ENCODE results near the gene CD207.

Gene CD207

DNA sequence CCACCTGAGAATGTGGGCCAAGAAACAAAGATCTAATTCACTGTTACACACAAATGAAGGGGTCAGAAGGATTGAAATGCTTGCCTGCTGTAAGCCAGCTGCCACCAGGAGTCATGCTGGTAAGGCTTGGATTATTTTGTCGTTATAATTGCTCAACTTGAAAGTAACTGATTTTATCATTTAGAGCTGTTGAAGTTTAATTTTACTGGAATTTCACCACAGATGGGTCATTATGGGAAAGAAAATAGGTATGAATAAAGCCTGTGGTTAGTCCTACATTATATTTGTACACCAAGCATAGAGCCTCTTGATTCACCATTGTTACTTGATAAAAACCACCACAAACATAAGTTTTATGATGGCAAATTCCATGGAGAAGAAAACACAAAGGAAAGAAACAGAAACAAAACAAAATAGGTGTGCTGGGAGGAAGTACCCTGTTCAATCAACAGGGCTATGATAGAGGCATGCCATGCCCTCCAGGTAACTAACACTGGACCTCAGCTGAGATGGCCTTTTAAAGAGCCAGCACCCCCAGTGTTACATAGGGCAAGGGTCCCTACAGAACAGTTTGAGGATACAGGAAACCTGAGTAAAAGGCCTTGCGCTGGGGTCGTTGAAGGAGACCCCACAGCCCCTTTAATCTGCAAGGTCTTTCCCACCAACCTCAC lies 18.2 kb downstream of the CD207 start:
- H3K36me3 ChIP-seq: no peaks in the 10 kb centered on the region
- no peak for DNase-seq
- no peak overlapping the region for H3K4me3 ChIP-seq (ENCODE audit: low read depth, low read length)
- no peak overlapping the region for H3K27ac ChIP-seq
- TF ChIP-seq, protein P1, sequence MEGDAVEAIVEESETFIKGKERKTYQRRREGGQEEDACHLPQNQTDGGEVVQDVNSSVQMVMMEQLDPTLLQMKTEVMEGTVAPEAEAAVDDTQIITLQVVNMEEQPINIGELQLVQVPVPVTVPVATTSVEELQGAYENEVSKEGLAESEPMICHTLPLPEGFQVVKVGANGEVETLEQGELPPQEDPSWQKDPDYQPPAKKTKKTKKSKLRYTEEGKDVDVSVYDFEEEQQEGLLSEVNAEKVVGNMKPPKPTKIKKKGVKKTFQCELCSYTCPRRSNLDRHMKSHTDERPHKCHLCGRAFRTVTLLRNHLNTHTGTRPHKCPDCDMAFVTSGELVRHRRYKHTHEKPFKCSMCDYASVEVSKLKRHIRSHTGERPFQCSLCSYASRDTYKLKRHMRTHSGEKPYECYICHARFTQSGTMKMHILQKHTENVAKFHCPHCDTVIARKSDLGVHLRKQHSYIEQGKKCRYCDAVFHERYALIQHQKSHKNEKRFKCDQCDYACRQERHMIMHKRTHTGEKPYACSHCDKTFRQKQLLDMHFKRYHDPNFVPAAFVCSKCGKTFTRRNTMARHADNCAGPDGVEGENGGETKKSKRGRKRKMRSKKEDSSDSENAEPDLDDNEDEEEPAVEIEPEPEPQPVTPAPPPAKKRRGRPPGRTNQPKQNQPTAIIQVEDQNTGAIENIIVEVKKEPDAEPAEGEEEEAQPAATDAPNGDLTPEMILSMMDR (IDR thresholded peaks at IDR 0.05; ENCODE audit: low read depth, low read length): no peak
- no peaks in the 10 kb centered on the region for H3K9me3 ChIP-seq (ENCODE audit: severe bottlenecking)
- H3K27me3 ChIP-seq (ENCODE audit: insufficient read depth, low read depth, severe bottlenecking): no peaks in the 10 kb centered on the region

- TF ChIP-seq, protein P1 (IDR thresholded peaks at IDR 0.05; ENCODE audit: low read depth, low read length): no peak
- H3K4me3 ChIP-seq (ENCODE audit: low read depth, low read length): no peak overlapping the region
- H3K9me3 ChIP-seq (ENCODE audit: severe bottlenecking): no peaks in the 10 kb centered on the region
- H3K36me3 ChIP-seq: no peaks in the 10 kb centered on the region
- H3K27ac ChIP-seq: no peak overlapping the region
- no peak for DNase-seq
- H3K27me3 ChIP-seq (ENCODE audit: insufficient read depth, low read depth, severe bottlenecking): no peaks in the 10 kb centered on the region
Measured at GRCh38 chr2:70816726-70817125, 18.9 kb downstream of the CD207 start.

GRCh38 chr2:70808983-70809958 lies 26.3 kb downstream of the CD207 start:
- DNase-seq: peak; percentile 91

DNA sequence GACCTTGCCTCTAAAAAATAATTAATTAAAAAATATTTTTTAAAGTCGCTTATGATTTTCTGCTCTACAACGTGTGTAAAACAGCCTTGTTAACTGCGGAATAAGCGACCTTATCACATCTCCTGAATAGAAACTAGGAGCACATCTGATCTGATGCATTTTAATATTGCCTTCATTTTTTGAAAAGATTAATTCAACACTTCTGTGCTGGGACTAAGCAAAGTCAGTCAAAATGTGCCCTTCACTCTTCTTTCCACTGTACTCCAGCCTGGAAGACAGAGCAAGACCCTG lies 27.8 kb downstream of the CD207 start:
- peak overlapping the region; percentile 75 for H3K27ac ChIP-seq
- TF ChIP-seq, protein P1 (IDR thresholded peaks at IDR 0.05; ENCODE audit: low read depth, low read length): no peak
- no peak for DNase-seq
- H3K4me3 ChIP-seq (ENCODE audit: low read depth, low read length): no peak overlapping the region
- no peaks in the 10 kb centered on the region for H3K27me3 ChIP-seq (ENCODE audit: insufficient read depth, low read depth, severe bottlenecking)
- H3K36me3 ChIP-seq: no peaks in the 10 kb centered on the region
- H3K9me3 ChIP-seq (ENCODE audit: severe bottlenecking): no peaks in the 10 kb centered on the region

More at GRCh38 chr2:70808983-70809958, 26.3 kb downstream of the CD207 start:
- H3K9me3 ChIP-seq (ENCODE audit: severe bottlenecking): no peaks in the 10 kb centered on the region
- no peak overlapping the region for H3K4me3 ChIP-seq (ENCODE audit: low read depth, low read length)
- peak overlapping the region; percentile 75 for H3K27ac ChIP-seq
- no peaks in the 10 kb centered on the region for H3K27me3 ChIP-seq (ENCODE audit: insufficient read depth, low read depth, severe bottlenecking)
- TF ChIP-seq, protein P1 (IDR thresholded peaks at IDR 0.05; ENCODE audit: low read depth, low read length): 0 out of 2 replicates have a peak, but pooled peaks have one; percentile 22
- H3K36me3 ChIP-seq: no peaks in the 10 kb centered on the region

- Histone ChIP-seq H3K27ac (peak overlapping the region; percentile 75), H3K27me3 (ENCODE audit: insufficient read depth, low read depth, severe bottlenecking) (no peaks in the 10 kb centered on the region), H3K9me3 (ENCODE audit: severe bottlenecking) (no peaks in the 10 kb centered on the region), H3K4me3 (ENCODE audit: low read depth, low read length) (no peak overlapping the region), H3K36me3 (no peaks in the 10 kb centered on the region)
- DNase-seq: no peak
- TF ChIP-seq, protein P1 (IDR thresholded peaks at IDR 0.05; ENCODE audit: low read depth, low read length): no peak
Measured at GRCh38 chr2:70807102-70807827, 28.4 kb downstream of the CD207 start.

All from WERI-Rb-1 (cell line).